ENCODE data around the gene CDYL.

The CDYL gene

GRCh38 chr6:4965562-4966389, 189.6 kb downstream of the CDYL start:
- Histone ChIP-seq H3K27me3 (ENCODE audit: control insufficient read depth in 1 of 2, insufficient read depth in 2 of 2, low read length in 2 of 2) (peaks cover 0 to 3% of the 10 kb centered on the region in 2 donors), H3K36me3 (ENCODE audit: control insufficient read depth in 1 of 2, insufficient read depth in 2 of 2, low read length in 2 of 2) (no peaks in the 10 kb centered on the region), H3K4me3 (ENCODE audit: low read depth in 1 of 2, low read length in 2 of 2) (no peak overlapping the region), H3K9me3 (ENCODE audit: control insufficient read depth in 1 of 2, low read length in 2 of 2) (no peaks in the 10 kb centered on the region), H3K4me1 (ENCODE audit: control insufficient read depth in 1 of 2, insufficient read depth in 2 of 2, low read length in 2 of 2) (no peaks in the 10 kb centered on the region), H3K27ac (ENCODE audit: low read depth, low read length) (no peak overlapping the region), H3K9ac (ENCODE audit: low read depth in 1 of 2, low read length in 2 of 2) (no peak overlapping the region)

GRCh38 chr6:4967301-4968030, 191.3 kb downstream of the CDYL start:
- H3K9ac ChIP-seq (ENCODE audit: low read depth in 1 of 2, low read length in 2 of 2): no peak overlapping the region
- H3K27me3 ChIP-seq (ENCODE audit: control insufficient read depth in 1 of 2, insufficient read depth in 2 of 2, low read length in 2 of 2): peaks cover 0 to 3% of the 10 kb centered on the region in 2 donors
- no peaks in the 10 kb centered on the region for H3K4me1 ChIP-seq (ENCODE audit: control insufficient read depth in 1 of 2, insufficient read depth in 2 of 2, low read length in 2 of 2)
- H3K9me3 ChIP-seq (ENCODE audit: control insufficient read depth in 1 of 2, low read length in 2 of 2): no peaks in the 10 kb centered on the region
- H3K36me3 ChIP-seq (ENCODE audit: control insufficient read depth in 1 of 2, insufficient read depth in 2 of 2, low read length in 2 of 2): no peaks in the 10 kb centered on the region
- H3K4me3 ChIP-seq (ENCODE audit: low read depth in 1 of 2, low read length in 2 of 2): no peak overlapping the region
- no peak overlapping the region for H3K27ac ChIP-seq (ENCODE audit: low read depth, low read length)

- no peak overlapping the region for H3K9ac ChIP-seq (ENCODE audit: low read depth in 1 of 2, low read length in 2 of 2)
- H3K27me3 ChIP-seq (ENCODE audit: control insufficient read depth in 1 of 2, insufficient read depth in 2 of 2, low read length in 2 of 2): peaks cover 0 to 3% of the 10 kb centered on the region in 2 donors
- no peak overlapping the region for H3K27ac ChIP-seq (ENCODE audit: low read depth, low read length)
- no peaks in the 10 kb centered on the region for H3K36me3 ChIP-seq (ENCODE audit: control insufficient read depth in 1 of 2, insufficient read depth in 2 of 2, low read length in 2 of 2)
- no peaks in the 10 kb centered on the region for H3K4me1 ChIP-seq (ENCODE audit: control insufficient read depth in 1 of 2, insufficient read depth in 2 of 2, low read length in 2 of 2)
- no peaks in the 10 kb centered on the region for H3K9me3 ChIP-seq (ENCODE audit: control insufficient read depth in 1 of 2, low read length in 2 of 2)
- H3K4me3 ChIP-seq (ENCODE audit: low read depth in 1 of 2, low read length in 2 of 2): no peak overlapping the region
These were observed 193.5 kb downstream of the CDYL start for GRCh38 chr6:4969609-4970285.

GRCh38 chr6:4970739-4971395, 194.7 kb downstream of the CDYL start:
- H3K4me3 ChIP-seq (ENCODE audit: low read depth in 1 of 2, low read length in 2 of 2): no peak overlapping the region
- H3K4me1 ChIP-seq (ENCODE audit: control insufficient read depth in 1 of 2, insufficient read depth in 2 of 2, low read length in 2 of 2): no peaks in the 10 kb centered on the region
- peaks cover 0 to 3% of the 10 kb centered on the region in 2 donors for H3K27me3 ChIP-seq (ENCODE audit: control insufficient read depth in 1 of 2, insufficient read depth in 2 of 2, low read length in 2 of 2)
- H3K36me3 ChIP-seq (ENCODE audit: control insufficient read depth in 1 of 2, insufficient read depth in 2 of 2, low read length in 2 of 2): no peaks in the 10 kb centered on the region
- H3K9me3 ChIP-seq (ENCODE audit: control insufficient read depth in 1 of 2, low read length in 2 of 2): no peaks in the 10 kb centered on the region
- no peak overlapping the region for H3K27ac ChIP-seq (ENCODE audit: low read depth, low read length)
- H3K9ac ChIP-seq (ENCODE audit: low read depth in 1 of 2, low read length in 2 of 2): no peak overlapping the region

- Histone ChIP-seq H3K36me3 (ENCODE audit: control insufficient read depth in 1 of 2, insufficient read depth in 2 of 2, low read length in 2 of 2) (no peaks in the 10 kb centered on the region), H3K27ac (ENCODE audit: low read depth, low read length) (no peak overlapping the region), H3K4me1 (ENCODE audit: control insufficient read depth in 1 of 2, insufficient read depth in 2 of 2, low read length in 2 of 2) (no peaks in the 10 kb centered on the region), H3K27me3 (ENCODE audit: control insufficient read depth in 1 of 2, insufficient read depth in 2 of 2, low read length in 2 of 2) (peaks cover 0 to 3% of the 10 kb centered on the region in 2 donors), H3K9me3 (ENCODE audit: control insufficient read depth in 1 of 2, low read length in 2 of 2) (no peaks in the 10 kb centered on the region), H3K4me3 (ENCODE audit: low read depth in 1 of 2, low read length in 2 of 2) (no peak overlapping the region), H3K9ac (ENCODE audit: low read depth in 1 of 2, low read length in 2 of 2) (no peak overlapping the region)
These were observed 195.6 kb downstream of the CDYL start for GRCh38 chr6:4971851-4972250.

- peaks cover 0 to 3% of the 10 kb centered on the region in 2 donors for H3K27me3 ChIP-seq (ENCODE audit: control insufficient read depth in 1 of 2, insufficient read depth in 2 of 2, low read length in 2 of 2)
- H3K9ac ChIP-seq (ENCODE audit: low read depth in 1 of 2, low read length in 2 of 2): no peak overlapping the region
- no peak overlapping the region for H3K4me3 ChIP-seq (ENCODE audit: low read depth in 1 of 2, low read length in 2 of 2)
- no peak overlapping the region for H3K27ac ChIP-seq (ENCODE audit: low read depth, low read length)
- no peaks in the 10 kb centered on the region for H3K36me3 ChIP-seq (ENCODE audit: control insufficient read depth in 1 of 2, insufficient read depth in 2 of 2, low read length in 2 of 2)
- no peaks in the 10 kb centered on the region for H3K9me3 ChIP-seq (ENCODE audit: control insufficient read depth in 1 of 2, low read length in 2 of 2)
- no peaks in the 10 kb centered on the region for H3K4me1 ChIP-seq (ENCODE audit: control insufficient read depth in 1 of 2, insufficient read depth in 2 of 2, low read length in 2 of 2)
These were observed 196.2 kb downstream of the CDYL start for GRCh38 chr6:4972438-4972837.

- Histone ChIP-seq H3K9me3 (ENCODE audit: control insufficient read depth in 1 of 2, low read length in 2 of 2) (no peaks in the 10 kb centered on the region), H3K4me3 (ENCODE audit: low read depth in 1 of 2, low read length in 2 of 2) (no peak overlapping the region), H3K36me3 (ENCODE audit: control insufficient read depth in 1 of 2, insufficient read depth in 2 of 2, low read length in 2 of 2) (no peaks in the 10 kb centered on the region), H3K27me3 (ENCODE audit: control insufficient read depth in 1 of 2, insufficient read depth in 2 of 2, low read length in 2 of 2) (peaks cover 0 to 3% of the 10 kb centered on the region in 2 donors), H3K4me1 (ENCODE audit: control insufficient read depth in 1 of 2, insufficient read depth in 2 of 2, low read length in 2 of 2) (no peaks in the 10 kb centered on the region), H3K9ac (ENCODE audit: low read depth in 1 of 2, low read length in 2 of 2) (no peak overlapping the region), H3K27ac (ENCODE audit: low read depth, low read length) (no peak overlapping the region)
These were observed 197.2 kb downstream of the CDYL start for GRCh38 chr6:4973415-4973814.

- no peaks in the 10 kb centered on the region for H3K36me3 ChIP-seq (ENCODE audit: control insufficient read depth in 1 of 2, insufficient read depth in 2 of 2, low read length in 2 of 2)
- peaks cover 3% of the 10 kb centered on the region in 2 donors for H3K9me3 ChIP-seq (ENCODE audit: control insufficient read depth in 1 of 2, low read length in 2 of 2)
- H3K27ac ChIP-seq (ENCODE audit: low read depth, low read length): no peak overlapping the region
- H3K4me1 ChIP-seq (ENCODE audit: control insufficient read depth in 1 of 2, insufficient read depth in 2 of 2, low read length in 2 of 2): no peaks in the 10 kb centered on the region
- H3K27me3 ChIP-seq (ENCODE audit: control insufficient read depth in 1 of 2, insufficient read depth in 2 of 2, low read length in 2 of 2): peaks cover 0 to 3% of the 10 kb centered on the region in 2 donors
- H3K4me3 ChIP-seq (ENCODE audit: low read depth in 1 of 2, low read length in 2 of 2): no peak overlapping the region
- no peak overlapping the region for H3K9ac ChIP-seq (ENCODE audit: low read depth in 1 of 2, low read length in 2 of 2)
These were observed 198.0 kb downstream of the CDYL start for GRCh38 chr6:4973982-4974745.

GRCh38 chr6:4974962-4975361, 198.8 kb downstream of the CDYL start:
- H3K4me1 ChIP-seq (ENCODE audit: control insufficient read depth in 1 of 2, insufficient read depth in 2 of 2, low read length in 2 of 2): no peaks in the 10 kb centered on the region
- H3K36me3 ChIP-seq (ENCODE audit: control insufficient read depth in 1 of 2, insufficient read depth in 2 of 2, low read length in 2 of 2): no peaks in the 10 kb centered on the region
- H3K4me3 ChIP-seq (ENCODE audit: low read depth in 1 of 2, low read length in 2 of 2): no peak overlapping the region
- peaks cover 9 to 10% of the 10 kb centered on the region in 2 donors for H3K9me3 ChIP-seq (ENCODE audit: control insufficient read depth in 1 of 2, low read length in 2 of 2)
- H3K9ac ChIP-seq (ENCODE audit: low read depth in 1 of 2, low read length in 2 of 2): no peak overlapping the region
- no peak overlapping the region for H3K27ac ChIP-seq (ENCODE audit: low read depth, low read length)
- no peaks in the 10 kb centered on the region for H3K27me3 ChIP-seq (ENCODE audit: control insufficient read depth in 1 of 2, insufficient read depth in 2 of 2, low read length in 2 of 2)
